ENCODE measurements around the gene USP36. TPM values are rescaled to one million over a fixed set of nuclear protein-coding genes. Genes with fewer than 3 reads are reported as not detected.

The USP36 gene
- total RNA-seq, 4 donors from 2014 or later: 28.5 to 96.5 (median 63.5) TPM

DNA sequence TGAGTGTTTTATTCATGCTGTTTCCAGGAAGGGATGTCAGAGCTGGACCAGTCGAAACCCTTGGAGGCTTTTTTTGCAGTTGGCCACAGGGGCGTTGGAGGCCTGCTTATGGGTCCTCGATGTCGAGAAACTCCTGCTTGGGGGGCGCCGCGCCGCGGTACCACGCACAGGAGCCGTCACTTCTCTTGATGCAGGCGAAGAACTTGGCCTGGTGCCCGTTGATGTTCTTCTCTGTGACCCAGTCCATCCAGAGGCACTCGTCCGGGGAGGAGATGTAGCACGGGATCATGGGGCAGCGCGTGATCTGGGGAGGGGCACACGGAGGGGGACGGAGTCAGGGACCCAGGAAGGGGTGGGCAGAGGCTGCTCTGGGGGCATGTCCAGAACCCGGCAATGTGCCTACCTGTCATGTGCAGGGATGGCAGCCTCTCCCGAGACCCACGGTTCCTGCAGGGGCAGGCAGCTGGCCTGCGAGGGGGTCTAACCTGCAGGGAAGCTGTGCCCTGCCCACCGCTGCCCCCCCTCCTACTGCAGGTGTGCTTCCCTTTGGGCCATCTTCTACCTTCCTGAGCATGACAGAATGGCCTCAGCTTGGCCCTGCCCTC lies 15.0 kb upstream of the USP36 start:
- intact Hi-C loops (cut with DNase I; ENCODE audit: low total_unique reads): no loop called here
- no peaks in the 10 kb centered on the region for H3K36me3 ChIP-seq

DNA sequence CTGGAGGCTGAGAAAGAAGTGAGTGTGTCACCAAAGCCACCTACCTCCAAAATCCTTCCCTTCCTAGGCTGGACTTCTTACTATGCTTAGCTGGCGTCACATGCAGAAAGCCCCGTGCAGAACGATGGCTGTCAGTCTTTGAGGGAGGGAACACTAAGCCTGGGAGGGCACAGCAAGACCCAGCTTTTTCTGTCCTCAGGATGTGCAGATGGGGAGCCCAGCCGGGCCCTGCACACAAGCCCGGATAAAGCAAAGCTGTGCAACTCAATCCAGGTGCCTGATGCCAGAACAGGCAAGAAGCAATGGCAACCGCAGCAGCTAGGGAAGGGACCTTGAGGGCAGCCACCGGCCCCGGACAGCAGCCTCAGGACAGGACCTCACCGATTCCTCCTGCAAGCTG lies 13.9 kb upstream of the USP36 start:
- WGBS, 2 donors (ENCODE audit: low coverage in 1 of 2): 64 to 100% methylated on average over 1 to 8 of the region's 9 CpGs

More for the DNA sequence above, 15.0 kb upstream of the USP36 start:
- no peak overlapping the region for H3K4me3 ChIP-seq
- peaks cover 0 to 7% (median 0%) of the 10 kb centered on the region in 4 donors for H3K4me1 ChIP-seq
- 93% methylated on average over 25 of the region's 25 CpGs; no CpG with 5 or more reads in 1 of the 2 donors for WGBS, 2 donors (ENCODE audit: low coverage in 1 of 2)
- no peak overlapping the region for H3K27ac ChIP-seq
- TF ChIP-seq CTCF (IDR thresholded peaks at IDR 0.05): no peak
- TF ChIP-seq POLR2A (IDR thresholded peaks at IDR 0.05): no peak
- no peak for TF ChIP-seq POLR2AphosphoS5 (IDR thresholded peaks at IDR 0.05)
- no peak for TF ChIP-seq EP300 (IDR thresholded peaks at IDR 0.05; ENCODE audit: low read depth)
- in situ Hi-C loops (cut with MboI; ENCODE audit: low pct_ligation_motif_present in 1 of 4, low pct_unique_long_range_greater_than_20kb in 1 of 4, low sequenced_read_pairs in 3 of 4): no loop called here
- H3K27me3 ChIP-seq: no peaks in the 10 kb centered on the region
- no peaks in the 10 kb centered on the region for H3K9me3 ChIP-seq
- no peak for DNase-seq

GRCh38 chr17:78853926-78854394 lies 13.3 kb upstream of the USP36 start:
- H3K4me1 ChIP-seq: peaks cover 0 to 7% (median 0%) of the 10 kb centered on the region in 4 donors
- H3K9me3 ChIP-seq: no peaks in the 10 kb centered on the region
- H3K4me3 ChIP-seq: no peak overlapping the region
- intact Hi-C loops (cut with DNase I; ENCODE audit: low total_unique reads): no loop called here
- H3K27me3 ChIP-seq: no peaks in the 10 kb centered on the region
- in situ Hi-C loops (cut with MboI; ENCODE audit: low pct_ligation_motif_present in 1 of 4, low pct_unique_long_range_greater_than_20kb in 1 of 4, low sequenced_read_pairs in 3 of 4): no loop called here
- peak; percentile 69 for DNase-seq
- 25% methylated on average over 11 of the region's 11 CpGs; no CpG with 5 or more reads in 1 of the 2 donors for WGBS, 2 donors (ENCODE audit: low coverage in 1 of 2)
- no peak for TF ChIP-seq EP300 (IDR thresholded peaks at IDR 0.05; ENCODE audit: low read depth)
- no peak for TF ChIP-seq POLR2A (IDR thresholded peaks at IDR 0.05)
- TF ChIP-seq POLR2AphosphoS5 (IDR thresholded peaks at IDR 0.05): no peak
- TF ChIP-seq CTCF (IDR thresholded peaks at IDR 0.05): no peak
- H3K27ac ChIP-seq: no peak overlapping the region
- no peaks in the 10 kb centered on the region for H3K36me3 ChIP-seq

More for the DNA sequence above, 13.9 kb upstream of the USP36 start:
- intact Hi-C loops (cut with DNase I; ENCODE audit: low total_unique reads): no loop called here
- no peaks in the 10 kb centered on the region for H3K36me3 ChIP-seq
- no peak overlapping the region for H3K4me3 ChIP-seq
- in situ Hi-C loops (cut with MboI; ENCODE audit: low pct_ligation_motif_present in 1 of 4, low pct_unique_long_range_greater_than_20kb in 1 of 4, low sequenced_read_pairs in 3 of 4): no loop called here
- DNase-seq: no peak
- no peaks in the 10 kb centered on the region for H3K9me3 ChIP-seq
- peaks cover 0 to 7% (median 0%) of the 10 kb centered on the region in 4 donors for H3K4me1 ChIP-seq
- H3K27ac ChIP-seq: no peak overlapping the region
- H3K27me3 ChIP-seq: no peaks in the 10 kb centered on the region
- TF ChIP-seq CTCF (IDR thresholded peaks at IDR 0.05) (no peak), POLR2A (IDR thresholded peaks at IDR 0.05) (no peak), EP300 (IDR thresholded peaks at IDR 0.05; ENCODE audit: low read depth) (no peak), POLR2AphosphoS5 (IDR thresholded peaks at IDR 0.05) (no peak)

DNA sequence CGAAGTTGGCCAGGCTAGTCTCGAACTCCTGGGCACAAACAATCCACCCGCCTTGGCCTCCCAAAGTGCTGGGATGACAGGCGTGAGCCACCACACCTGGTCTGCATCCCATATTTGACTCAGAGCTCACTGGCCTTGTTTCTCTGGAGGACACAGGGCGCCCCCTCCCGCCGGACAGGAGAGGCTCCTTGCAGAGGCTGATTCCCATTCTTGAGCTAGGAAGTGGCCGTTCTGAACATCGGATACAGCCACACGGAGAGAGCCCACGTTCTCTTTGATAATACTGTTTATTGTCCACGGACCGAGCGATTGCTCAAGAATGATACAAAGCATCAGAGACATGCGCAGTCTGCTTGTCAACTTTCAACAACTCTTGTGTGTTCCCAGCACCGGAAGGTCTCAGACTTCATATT lies 12.1 kb upstream of the USP36 start:
- H3K9me3 ChIP-seq: no peaks in the 10 kb centered on the region
- no peak overlapping the region for H3K4me3 ChIP-seq
- peaks cover 0 to 7% (median 0%) of the 10 kb centered on the region in 4 donors for H3K4me1 ChIP-seq
- WGBS, 2 donors (ENCODE audit: low coverage in 1 of 2): 79 to 81% methylated on average over 5 to 16 of the region's 16 CpGs
- TF ChIP-seq POLR2A (IDR thresholded peaks at IDR 0.05) (no peak), EP300 (IDR thresholded peaks at IDR 0.05; ENCODE audit: low read depth) (no peak), CTCF (IDR thresholded peaks at IDR 0.05) (no peak), POLR2AphosphoS5 (IDR thresholded peaks at IDR 0.05) (no peak)
- in situ Hi-C loops (cut with MboI; ENCODE audit: low pct_ligation_motif_present in 1 of 4, low pct_unique_long_range_greater_than_20kb in 1 of 4, low sequenced_read_pairs in 3 of 4): no loop called here
- intact Hi-C loops (cut with DNase I; ENCODE audit: low total_unique reads): no loop called here
- no peak overlapping the region for H3K27ac ChIP-seq
- no peaks in the 10 kb centered on the region for H3K27me3 ChIP-seq
- H3K36me3 ChIP-seq: no peaks in the 10 kb centered on the region
- no peak for DNase-seq
